Peyer's patch (tissue), 4 donors: ENCODE measurements around the gene CDC23. TPM values are rescaled to one million over a fixed set of nuclear protein-coding genes. Genes with fewer than 3 reads are reported as not detected.
A peak's percentile ranks its signal among the peaks of the same experiment; 100 is the strongest.

Source experiments
- DNase-seq, 3 donors: peaks; one replicate each; pipeline ENCODE4 v3.0.0-alpha.2; 2017 to 2019
- H3K27ac ChIP-seq, 4 donors: fragments of 200-600 bp; sonication (generic); one replicate each; pipeline ENCODE4 v1.5.1; 2016 to 2019
- H3K27me3 ChIP-seq, 2 donors: fragments of 200-600 bp; sonication (generic); one replicate each; pipeline ENCODE4 v1.5.1; 2019
- H3K36me3 ChIP-seq, 3 donors: fragments of 200-600 bp; sonication (generic); one replicate each; pipeline ENCODE4 v1.5.1; 2016 to 2019
- H3K4me1 ChIP-seq, 4 donors: fragments of 200-600 bp; sonication (generic); one replicate each; pipeline ENCODE4 v1.5.1; 2016 to 2019
- H3K4me3 ChIP-seq, 4 donors: fragments of 200-600 bp; sonication (generic); 1 replicate in 3 of 4; 2 replicates in 1 of 4; pipeline ENCODE4 v1.5.1; 2016 to 2019; ENCODE audit warnings: mild to moderate bottlenecking in 1 of 4
- H3K9me3 ChIP-seq, 4 donors: fragments of 200-600 bp; sonication (generic); one replicate each; pipeline ENCODE4 v1.5.1; 2016 to 2019; ENCODE audit warnings: mild to moderate bottlenecking in 1 of 4
- CTCF ChIP-seq, 6 experiments: fragments of 450-650 bp in 4 of 6; fragments of 200-600 bp in 2 of 6; sonication (generic) in 1 of 6; IDR thresholded peaks; one replicate each; pipeline ENCODE4 v1.5.1; 2017 to 2019; ENCODE audit warnings: antibody characterized with exemption in 6 of 6, mild to moderate bottlenecking in 3 of 6, moderate library complexity in 1 of 6
- POLR2A ChIP-seq, 2 donors: fragments of 450-650 bp; IDR thresholded peaks; one replicate each; pipeline ENCODE4 v1.5.1; 2017; ENCODE audit warnings: antibody characterized with exemption in 2 of 2, mild to moderate bottlenecking in 2 of 2, moderate library complexity in 2 of 2
- total RNA-seq, 4 donors: library from RNA; depleted of rRNA; stranded (reverse); fragments of >200 nt; gene quantifications; one replicate each; pipeline ENCODE4 v1.1.0, GENCODE V29; 2016

CDC23 gene
- total RNA-seq, 4 donors from 2014 or later, result 9.3 to 24.8 (median 10.6) TPM

- no peaks in the 10 kb centered on the region for H3K9me3 ChIP-seq
- no peaks in the 10 kb centered on the region for H3K27me3 ChIP-seq
- H3K4me3 ChIP-seq, result no peak overlapping the region
- H3K27ac ChIP-seq, result no peak overlapping the region
- H3K4me1 ChIP-seq, result peaks cover 0 to 11% (median 0%) of the 10 kb centered on the region in 4 donors
- no peak for DNase-seq
- TF ChIP-seq POLR2A (IDR thresholded peaks at IDR 0.05), result no peak
- no peak for TF ChIP-seq CTCF (IDR thresholded peaks at IDR 0.05)
- peaks cover 0 to 32% (median 0%) of the 10 kb centered on the region in 3 donors for H3K36me3 ChIP-seq
Measured at GRCh38 chr5:138182808-138183207, 30.3 kb downstream of the CDC23 start.

GRCh38 chr5:138180841-138181240 lies 32.3 kb downstream of the CDC23 start:
- DNase-seq, result no peak
- peaks cover 0 to 30% (median 0%) of the 10 kb centered on the region in 3 donors for H3K36me3 ChIP-seq
- no peaks in the 10 kb centered on the region for H3K9me3 ChIP-seq
- no peaks in the 10 kb centered on the region for H3K27me3 ChIP-seq
- TF ChIP-seq POLR2A (IDR thresholded peaks at IDR 0.05), result no peak
- no peak for TF ChIP-seq CTCF (IDR thresholded peaks at IDR 0.05)
- no peak overlapping the region for H3K4me3 ChIP-seq
- H3K27ac ChIP-seq, result no peak overlapping the region
- peaks cover 0 to 18% (median 0%) of the 10 kb centered on the region in 4 donors for H3K4me1 ChIP-seq

GRCh38 chr5:138180183-138180782 lies 32.8 kb downstream of the CDC23 start:
- Histone ChIP-seq H3K36me3 (peaks cover 0 to 33% (median 0%) of the 10 kb centered on the region in 3 donors), H3K4me1 (peaks cover 0 to 18% (median 0%) of the 10 kb centered on the region in 4 donors), H3K4me3 (no peak overlapping the region), H3K27me3 (no peaks in the 10 kb centered on the region), H3K27ac (no peak overlapping the region), H3K9me3 (no peaks in the 10 kb centered on the region)
- DNase-seq, result no peak
- TF ChIP-seq POLR2A (IDR thresholded peaks at IDR 0.05) (no peak), CTCF (IDR thresholded peaks at IDR 0.05) (peak in 4 of 6 experiments; percentile 24 to 59 (median 50))

- no peak for TF ChIP-seq POLR2A (IDR thresholded peaks at IDR 0.05)
- no peak for TF ChIP-seq CTCF (IDR thresholded peaks at IDR 0.05)
- Histone ChIP-seq H3K4me3 (peak overlapping the region; percentile 47 to 83 (median 64)), H3K27me3 (no peaks in the 10 kb centered on the region), H3K36me3 (peaks cover 0 to 37% (median 0%) of the 10 kb centered on the region in 3 donors), H3K27ac (peak overlapping the region in 1 of 4 donors; percentile 89), H3K9me3 (no peaks in the 10 kb centered on the region), H3K4me1 (peaks cover 0 to 18% (median 0%) of the 10 kb centered on the region in 4 donors)
- DNase-seq, result no peak
Measured at GRCh38 chr5:138179277-138179857, 33.8 kb downstream of the CDC23 start.

GRCh38 chr5:138178516-138179276 lies 34.4 kb downstream of the CDC23 start, which contains the start of the genes BRD8 and KIF20A:
Gene BRD8, minus strand, starts transcription at chr5:138178630. Its CDS starts 16 bp downstream, at chr5:138178614.
Gene KIF20A, plus strand, starts transcription at chr5:138179112. Its CDS starts 569 bp downstream, at chr5:138179681.
- TF ChIP-seq POLR2A (IDR thresholded peaks at IDR 0.05) (peak; percentile 45 to 51), CTCF (IDR thresholded peaks at IDR 0.05) (no peak)
- Histone ChIP-seq H3K9me3 (no peaks in the 10 kb centered on the region), H3K27ac (peak within 1 kb of the TSS; percentile 61 to 89 (median 82)), H3K4me1 (peaks cover 0 to 18% (median 0%) of the 10 kb centered on the region in 4 donors), H3K36me3 (peaks cover 0 to 37% (median 0%) of the 10 kb centered on the region in 3 donors), H3K4me3 (peak within 1 kb of the TSS; percentile 47 to 83 (median 64)), H3K27me3 (no peaks in the 10 kb centered on the region)
- peak; percentile 94 to 98 (median 95) for DNase-seq
